ENCODE measurements around the gene CYP2R1. TPM values are rescaled to one million over a fixed set of nuclear protein-coding genes. Genes with fewer than 3 reads are reported as not detected.
"Not testable (repeated sequence)": the region's sequence is repeated elsewhere in the genome, so short reads cannot be mapped to it uniquely, and the experiment has no call there.

Gene CYP2R1
- total RNA-seq, 8 experiments from 2014 or later, result 5.4 to 46.6 (median 16.4) TPM

GRCh38 chr11:14886513-14886912 is 5.5 kb downstream of the CYP2R1 start:
- WGBS, 10 experiments, result 67 to 100% (median 100%) methylated on average over 1 of the region's 1 CpG; no CpG with 5 or more reads in 4 of the 10 experiments
- no peak overlapping the region for H3K27ac ChIP-seq
- peaks cover 14 to 23% of the 10 kb centered on the region in 2 donors for H3K4me1 ChIP-seq (replicated peaks in 1 of 2)
- in situ Hi-C loops (cut with MboI; ENCODE audit: low pct_unique_long_range_greater_than_20kb in 2 of 9, low sequenced_read_pairs in 9 of 9, unreplicated experiment in 9 of 9), result loop anchor here in 2 of 9 experiments (25.0 kb wide), 2 partner anchors 99 to 349 kb away; no protein-coding TSS in a partner anchor
- H3K4me3 ChIP-seq, result no peak overlapping the region
- no peak for ATAC-seq (replicated peaks in 6 of 8)

GRCh38 chr11:14884667-14885273 is 7.3 kb downstream of the CYP2R1 start:
- H3K4me3 ChIP-seq, result no peak overlapping the region
- no peak for ATAC-seq (replicated peaks in 6 of 8)
- 80 to 100% (median 95%) methylated on average over 1 of the region's 1 CpG; no CpG with 5 or more reads in 2 of the 10 experiments for WGBS, 10 experiments
- H3K4me1 ChIP-seq (replicated peaks in 1 of 2), result peaks cover 8 to 15% of the 10 kb centered on the region in 2 donors
- no peak overlapping the region for H3K27ac ChIP-seq
- in situ Hi-C loops (cut with MboI; ENCODE audit: low pct_unique_long_range_greater_than_20kb in 2 of 9, low sequenced_read_pairs in 9 of 9, unreplicated experiment in 9 of 9), result loop anchor here in 2 of 9 experiments (25.0 kb wide), 2 partner anchors 97 to 347 kb away; no protein-coding TSS in a partner anchor

- not testable (repeated sequence) for ATAC-seq (replicated peaks in 6 of 8); H3K4me1 ChIP-seq (replicated peaks in 1 of 2); H3K4me3 ChIP-seq; H3K27ac ChIP-seq
- no CpG with 5 or more reads among the region's 1 CpG for WGBS, 10 experiments
- in situ Hi-C loops (cut with MboI; ENCODE audit: low pct_unique_long_range_greater_than_20kb in 2 of 9, low sequenced_read_pairs in 9 of 9, unreplicated experiment in 9 of 9), result loop anchor here in 2 of 9 experiments (25.0 kb wide), 2 partner anchors 96 to 346 kb away; no protein-coding TSS in a partner anchor
Measured at GRCh38 chr11:14883683-14884082, 8.3 kb downstream of the CYP2R1 start.

GRCh38 chr11:14882196-14882595 is 9.8 kb downstream of the CYP2R1 start:
- ATAC-seq (replicated peaks in 6 of 8), result no peak
- Histone ChIP-seq H3K27ac (no peak overlapping the region), H3K4me3 (no peak overlapping the region), H3K4me1 (replicated peaks in 1 of 2) (no peaks in the 10 kb centered on the region)
- in situ Hi-C loops (cut with MboI; ENCODE audit: low pct_unique_long_range_greater_than_20kb in 2 of 9, low sequenced_read_pairs in 9 of 9, unreplicated experiment in 9 of 9), result loop anchor here in 2 of 9 experiments (25.0 kb wide), 2 partner anchors 95 to 345 kb away; no protein-coding TSS in a partner anchor
- 90 to 100% (median 100%) methylated on average over 1 of the region's 1 CpG; no CpG with 5 or more reads in 3 of the 10 experiments for WGBS, 10 experiments

- H3K27ac ChIP-seq, result no peak overlapping the region
- WGBS, 10 experiments, result 0 to 100% (median 65%) methylated on average over 1 to 2 of the region's 2 CpGs; no CpG with 5 or more reads in 4 of the 10 experiments
- no peak for ATAC-seq (replicated peaks in 6 of 8)
- H3K4me1 ChIP-seq (replicated peaks in 1 of 2), result no peaks in the 10 kb centered on the region
- in situ Hi-C loops (cut with MboI; ENCODE audit: low pct_unique_long_range_greater_than_20kb in 2 of 9, low sequenced_read_pairs in 9 of 9, unreplicated experiment in 9 of 9), result loop anchor here in 2 of 9 experiments (25.0 kb wide), 2 partner anchors 94 to 344 kb away; no protein-coding TSS in a partner anchor
- H3K4me3 ChIP-seq, result no peak overlapping the region
Measured at GRCh38 chr11:14881576-14882193, 10.3 kb downstream of the CYP2R1 start.

DNA sequence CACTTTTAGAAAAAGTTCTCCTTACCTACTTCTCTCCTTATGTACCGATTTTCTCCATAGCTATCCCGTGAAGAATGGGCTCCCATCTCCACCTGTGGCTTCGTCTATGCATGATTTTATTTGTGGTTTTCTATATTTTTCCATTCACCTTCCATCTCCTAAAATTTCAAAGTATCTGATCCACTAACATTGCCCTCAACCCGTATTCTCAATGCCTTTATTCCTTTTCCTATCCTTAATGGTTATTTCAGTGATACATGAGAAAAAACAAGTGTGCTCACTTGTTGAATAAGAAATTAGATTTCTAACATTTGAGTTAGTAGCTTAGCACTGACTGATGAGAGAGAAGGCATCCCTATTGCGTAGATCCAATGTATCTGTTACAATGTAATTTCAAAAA is 16.9 kb downstream of the CYP2R1 start:
- in situ Hi-C loops (cut with MboI; ENCODE audit: low pct_unique_long_range_greater_than_20kb in 2 of 9, low sequenced_read_pairs in 9 of 9, unreplicated experiment in 9 of 9), result loop anchor here in 2 of 9 experiments (25.0 kb wide), 2 partner anchors 88 to 338 kb away; no protein-coding TSS in a partner anchor
- no peak for ATAC-seq (replicated peaks in 6 of 8)
- 53 to 100% (median 89%) methylated on average over 2 to 5 of the region's 5 CpGs for WGBS, 10 experiments

DNA sequence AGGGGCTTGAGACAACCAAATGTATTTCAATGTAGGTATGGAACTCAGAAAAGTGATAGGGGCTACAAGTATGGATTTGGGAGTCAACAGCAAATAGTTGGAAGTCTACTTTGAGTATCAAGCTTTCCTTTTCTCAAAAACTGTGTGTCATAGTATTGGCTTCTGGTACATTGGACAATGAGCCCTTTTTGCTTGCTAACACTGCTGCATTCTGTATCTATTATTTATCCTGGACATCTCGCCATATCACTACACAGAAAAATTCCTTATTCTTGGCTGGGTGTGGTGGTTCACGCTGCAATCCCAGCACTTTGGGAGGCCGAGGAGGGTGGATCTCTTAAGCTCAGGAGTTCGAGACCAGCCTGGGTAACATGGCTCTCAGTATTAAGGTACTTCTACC is 18.4 kb downstream of the CYP2R1 start:
- whole genome bisulfite sequencing, 10 experiments, result 71 to 100% (median 94%) methylated on average over 1 to 4 of the region's 4 CpGs; no CpG with 5 or more reads in 2 of the 10 experiments
- ATAC-seq (replicated peaks in 6 of 8), result no peak
- peaks cover 0 to 5% of the 10 kb centered on the region in 2 donors for H3K4me1 ChIP-seq (replicated peaks in 1 of 2)
- H3K27ac ChIP-seq, result no peak overlapping the region
- H3K4me3 ChIP-seq, result no peak overlapping the region
- in situ Hi-C loops (cut with MboI; ENCODE audit: low pct_unique_long_range_greater_than_20kb in 2 of 9, low sequenced_read_pairs in 9 of 9, unreplicated experiment in 9 of 9), result no loop called here

More for the DNA sequence above, 16.9 kb downstream of the CYP2R1 start:
- H3K4me3 ChIP-seq, result no peak overlapping the region
- H3K4me1 ChIP-seq (replicated peaks in 1 of 2), result peaks cover 0 to 5% of the 10 kb centered on the region in 2 donors
- no peak overlapping the region for H3K27ac ChIP-seq

- ATAC-seq (replicated peaks in 6 of 8), result peak in 4 of 8 experiments; percentile 30 to 77 (median 52)
- Histone ChIP-seq H3K27ac (no peak overlapping the region), H3K4me1 (replicated peaks in 1 of 2) (peaks cover 0 to 5% of the 10 kb centered on the region in 2 donors), H3K4me3 (no peak overlapping the region)
- in situ Hi-C loops (cut with MboI; ENCODE audit: low pct_unique_long_range_greater_than_20kb in 2 of 9, low sequenced_read_pairs in 9 of 9, unreplicated experiment in 9 of 9), result no loop called here
Measured at GRCh38 chr11:14872032-14872431, 20.0 kb downstream of the CYP2R1 start.

DNA sequence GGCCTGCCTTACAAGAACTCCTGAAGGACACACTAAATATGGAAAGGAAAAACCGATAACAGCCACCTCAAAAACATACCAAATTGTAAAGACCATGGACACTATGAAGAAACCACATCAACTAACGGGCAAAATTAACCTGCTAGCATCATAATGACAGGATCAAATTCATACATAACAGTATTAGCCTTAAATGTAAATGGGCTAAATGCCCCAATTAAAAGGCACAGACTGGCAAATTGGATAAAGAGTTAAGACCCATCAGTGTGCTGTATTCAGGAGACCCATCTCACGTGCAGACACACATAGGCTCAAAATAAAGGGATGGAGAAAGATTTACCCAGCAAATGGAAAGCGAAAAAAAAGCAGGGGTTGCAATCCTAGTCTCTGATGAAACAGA is 28.3 kb downstream of the CYP2R1 start:
- 30 to 100% (median 94%) methylated on average over 1 to 4 of the region's 4 CpGs; no CpG with 5 or more reads in 1 of the 10 experiments for WGBS, 10 experiments
- in situ Hi-C loops (cut with MboI; ENCODE audit: low pct_unique_long_range_greater_than_20kb in 2 of 9, low sequenced_read_pairs in 9 of 9, unreplicated experiment in 9 of 9); H3K4me1 ChIP-seq (replicated peaks in 1 of 2); H3K4me3 ChIP-seq; H3K27ac ChIP-seq; ATAC-seq (replicated peaks in 6 of 8): not testable (repeated sequence)

GRCh38 chr11:14861680-14862079 is 30.4 kb downstream of the CYP2R1 start:
- H3K4me1 ChIP-seq (replicated peaks in 1 of 2), result peaks cover 3 to 4% of the 10 kb centered on the region in 2 donors
- no peak overlapping the region for H3K27ac ChIP-seq
- WGBS, 10 experiments, result 50 to 100% (median 80%) methylated on average over 1 of the region's 1 CpG; no CpG with 5 or more reads in 3 of the 10 experiments
- in situ Hi-C loops (cut with MboI; ENCODE audit: low pct_unique_long_range_greater_than_20kb in 2 of 9, low sequenced_read_pairs in 9 of 9, unreplicated experiment in 9 of 9), result no loop called here
- ATAC-seq (replicated peaks in 6 of 8), result no peak
- no peak overlapping the region for H3K4me3 ChIP-seq

DNA sequence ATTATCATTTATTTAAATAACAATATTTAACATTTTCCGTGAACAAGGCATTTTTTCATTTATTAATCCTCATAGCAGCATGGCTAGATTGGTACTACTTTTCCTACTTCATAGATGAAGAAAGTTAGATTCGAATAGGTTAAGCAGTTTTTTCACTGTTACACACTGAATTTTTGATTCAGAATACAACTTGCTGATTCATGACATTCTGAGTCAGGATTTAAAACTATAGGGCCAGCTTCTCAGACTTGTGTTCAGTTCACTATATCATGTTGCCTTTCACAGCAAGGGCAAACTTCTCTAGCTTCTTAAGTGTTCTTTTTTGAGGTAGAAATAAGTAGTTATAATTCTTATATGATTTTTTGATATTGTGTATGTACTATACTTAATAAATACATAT is 31.5 kb downstream of the CYP2R1 start:
- peak in 1 of 8 experiments; percentile 19 for ATAC-seq (replicated peaks in 6 of 8)
- Histone ChIP-seq H3K27ac (no peak overlapping the region), H3K4me3 (no peak overlapping the region), H3K4me1 (replicated peaks in 1 of 2) (peaks cover 3 to 4% of the 10 kb centered on the region in 2 donors)
- in situ Hi-C loops (cut with MboI; ENCODE audit: low pct_unique_long_range_greater_than_20kb in 2 of 9, low sequenced_read_pairs in 9 of 9, unreplicated experiment in 9 of 9), result no loop called here
- 49 to 94% (median 86%) methylated on average over 2 of the region's 2 CpGs; no CpG with 5 or more reads in 1 of the 10 experiments for WGBS, 10 experiments

DNA sequence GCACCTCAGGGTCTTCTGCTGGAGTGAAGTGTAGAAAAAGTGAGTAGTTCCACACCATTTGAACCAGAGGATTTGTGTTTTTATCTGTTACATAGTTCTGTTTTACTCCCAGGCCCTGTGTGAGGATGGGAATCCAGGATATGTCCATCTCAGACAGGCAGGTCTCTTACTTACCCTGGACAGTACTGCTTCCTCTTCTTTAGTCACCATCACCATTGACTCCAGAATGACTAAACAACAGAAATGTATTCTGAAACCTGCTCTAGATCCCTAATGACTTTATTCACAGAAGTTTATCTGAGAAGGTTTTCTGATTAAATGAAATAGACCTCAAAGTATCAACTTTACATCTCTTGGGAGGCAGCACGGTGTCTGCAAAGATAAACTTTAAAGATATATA is 33.6 kb downstream of the CYP2R1 start:
- no peak overlapping the region for H3K27ac ChIP-seq
- no peak for ATAC-seq (replicated peaks in 6 of 8)
- H3K4me3 ChIP-seq, result no peak overlapping the region
- 75 to 100% (median 95%) methylated on average over 1 of the region's 1 CpG; no CpG with 5 or more reads in 4 of the 10 experiments for WGBS, 10 experiments
- peaks cover 3 to 4% of the 10 kb centered on the region in 2 donors for H3K4me1 ChIP-seq (replicated peaks in 1 of 2)
- in situ Hi-C loops (cut with MboI; ENCODE audit: low pct_unique_long_range_greater_than_20kb in 2 of 9, low sequenced_read_pairs in 9 of 9, unreplicated experiment in 9 of 9), result no loop called here

DNA sequence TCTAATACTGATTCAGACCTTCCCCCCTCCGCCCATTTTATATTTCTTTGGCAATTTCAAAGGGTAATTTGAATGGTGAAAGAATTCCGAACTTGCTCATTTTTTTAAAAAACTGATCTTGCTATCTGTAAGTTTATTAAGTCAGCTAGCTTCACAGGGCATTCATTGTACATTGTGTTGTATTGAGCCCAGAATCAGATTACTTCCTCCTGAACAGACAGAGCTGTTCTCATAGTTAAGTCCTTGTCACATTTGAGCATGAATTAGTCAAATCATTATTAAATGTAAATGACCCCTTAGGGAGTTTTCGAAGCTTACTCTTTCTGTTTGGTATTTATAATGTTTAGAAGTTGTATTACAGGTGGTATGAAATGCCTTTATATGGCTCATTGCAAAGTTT is 34.4 kb downstream of the CYP2R1 start:
- in situ Hi-C loops (cut with MboI; ENCODE audit: low pct_unique_long_range_greater_than_20kb in 2 of 9, low sequenced_read_pairs in 9 of 9, unreplicated experiment in 9 of 9), result no loop called here
- ATAC-seq (replicated peaks in 6 of 8), result no peak
- peaks cover 3 to 4% of the 10 kb centered on the region in 2 donors for H3K4me1 ChIP-seq (replicated peaks in 1 of 2)
- 38 to 100% (median 87%) methylated on average over 1 to 3 of the region's 3 CpGs for WGBS, 10 experiments
- no peak overlapping the region for H3K27ac ChIP-seq
- no peak overlapping the region for H3K4me3 ChIP-seq

Data from motor neuron (in vitro differentiated cells).